CD4-positive, CD25-positive, alpha-beta regulatory T cell (primary cell): ENCODE measurements around the gene DDX1. TPM values are rescaled to one million over a fixed set of nuclear protein-coding genes. Genes with fewer than 3 reads are reported as not detected.
A peak's percentile ranks its signal among the peaks of the same experiment; 100 is the strongest.

Experiments used
- ATAC-seq, 2 donors: fragments of 150-1000 bp; cut with Tn5 transposase; one replicate each; pipeline ENCODE4 v1.10.0; 2021; ENCODE audit warnings: low read depth in 2 of 2, moderate number of reproducible peaks in 2 of 2, moderate library complexity in 1 of 2
- DNase-seq, 3 donors: peaks; one replicate each; pipeline versions ENCODE4 v3.0.0 to v3.0.0-alpha.2; 2012 to 2022; ENCODE audit warnings: mixed read lengths in 1 of 3
- H3K27ac ChIP-seq: one replicate; pipeline ENCODE4 v1.7.0; 2013; ENCODE audit warnings: mild to moderate bottlenecking, low read length; ENCODE audit not compliant: insufficient read depth, poor library complexity, severe bottlenecking
- H3K27me3 ChIP-seq: one replicate; pipeline ENCODE4 v1.7.0; 2013; ENCODE audit warnings: low read length; ENCODE audit not compliant: control insufficient read depth, insufficient read depth
- H3K36me3 ChIP-seq: one replicate; pipeline ENCODE4 v1.7.0; 2013; ENCODE audit warnings: mild to moderate bottlenecking, low read length, moderate library complexity; ENCODE audit not compliant: control insufficient read depth, insufficient read depth
- H3K4me1 ChIP-seq: 2 replicates; pipeline ENCODE4 v1.7.0; 2013; ENCODE audit warnings: mild to moderate bottlenecking, low read length; ENCODE audit not compliant: insufficient read depth, control insufficient read depth, poor library complexity, severe bottlenecking
- H3K4me3 ChIP-seq: one replicate; pipeline ENCODE4 v1.7.0; 2013; ENCODE audit warnings: low read depth, mild to moderate bottlenecking, low read length, moderate library complexity
- H3K9me3 ChIP-seq, 2 experiments: 1 replicate in 1 of 2; 2 replicates in 1 of 2; pipeline ENCODE4 v1.7.0; 2013; ENCODE audit warnings: low read length in 2 of 2, mild to moderate bottlenecking in 1 of 2, moderate library complexity in 1 of 2; ENCODE audit not compliant: control insufficient read depth in 2 of 2
- H3K27ac Mint-ChIP-seq, 3 donors: one replicate each; pipeline ENCODE4 v1.8.0; 2020 to 2022; ENCODE audit warnings: mild to moderate bottlenecking in 3 of 3, mixed read lengths in 3 of 3, moderate library complexity in 2 of 3
- H3K27me3 Mint-ChIP-seq: one replicate; pipeline ENCODE4 v1.8.0; 2022; ENCODE audit warnings: mild to moderate bottlenecking, mixed read lengths
- H3K36me3 Mint-ChIP-seq: one replicate; pipeline ENCODE4 v1.8.0; 2020; ENCODE audit warnings: mixed read lengths
- H3K4me1 Mint-ChIP-seq, 4 donors: one replicate each; pipeline ENCODE4 v1.8.0; 2020 to 2022; ENCODE audit warnings: mixed read lengths in 4 of 4, mild to moderate bottlenecking in 1 of 4
- H3K4me3 Mint-ChIP-seq, 4 donors: one replicate each; pipeline ENCODE4 v1.8.0; 2020 to 2022; ENCODE audit warnings: mild to moderate bottlenecking in 4 of 4, mixed read lengths in 4 of 4, moderate library complexity in 3 of 4
- H3K9me3 Mint-ChIP-seq, 7 donors: one replicate each; pipeline ENCODE4 v1.8.0; 2020 to 2022; ENCODE audit warnings: mixed read lengths in 7 of 7, mild to moderate bottlenecking in 3 of 7, moderate library complexity in 2 of 7
- polyA plus RNA-seq, 4 donors: library from polyadenylated mRNA; unstranded; fragments of 300-500 nt; fragmentation: Illumina TruSeq; gene quantifications; one replicate each; pipeline ENCODE4 v1.2.3, GENCODE V29; 2021
- total RNA-seq: library from RNA; stranded (reverse); gene quantifications from one replicate; pipeline ENCODE4 v1.2.3, GENCODE V29; 2022

DDX1 gene
- total and polyA plus RNA-seq, 5 donors from 2014 or later: 34.2 to 48.6 (median 41.7) TPM

DNA sequence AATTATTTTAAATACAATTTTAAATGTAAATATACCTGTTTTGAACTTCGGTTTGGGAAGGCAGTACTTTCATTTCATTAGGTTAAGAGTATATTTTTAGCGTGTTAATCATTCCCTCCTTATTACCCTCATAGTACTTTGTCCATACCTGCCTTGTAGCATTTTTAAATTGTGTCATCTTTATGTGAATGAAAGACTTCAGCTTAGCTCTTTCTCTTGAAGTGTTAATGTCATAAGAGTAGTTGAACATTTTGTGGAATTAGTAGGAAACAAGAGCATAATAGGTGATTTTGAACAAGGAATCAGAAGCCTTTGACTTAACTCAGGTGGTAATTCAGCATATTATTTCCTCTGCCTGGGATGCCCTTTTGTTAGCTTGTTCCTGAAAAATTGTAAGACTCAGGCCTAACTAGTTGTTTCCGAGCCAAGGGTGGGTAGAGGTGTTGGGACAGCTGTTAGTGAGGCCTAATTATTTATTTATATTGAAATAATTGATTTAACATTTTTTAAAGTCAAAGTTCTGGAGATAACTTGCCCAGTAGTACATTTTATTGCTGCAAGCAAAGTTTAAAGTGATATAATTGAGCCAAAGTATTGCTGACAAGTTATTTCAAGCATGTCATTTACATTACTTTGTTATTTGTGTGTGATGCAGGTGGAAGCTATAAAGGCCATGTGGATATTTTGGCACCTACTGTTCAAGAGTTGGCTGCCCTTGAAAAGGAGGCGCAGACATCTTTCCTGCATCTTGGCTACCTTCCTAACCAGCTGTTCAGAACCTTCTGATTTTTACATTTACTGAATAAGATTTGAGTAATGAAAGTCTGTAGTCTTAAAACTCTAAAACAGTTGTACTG lies 38.7 kb downstream of the DDX1 start:
- Mint-ChIP-seq H3K27ac (no peak overlapping the region), H3K4me3 (no peak overlapping the region), H3K36me3 (peaks cover 50% of the 10 kb centered on the region), H3K4me1 (peaks cover 0 to 5% (median 2%) of the 10 kb centered on the region in 4 donors), H3K9me3 (no peaks in the 10 kb centered on the region), H3K27me3 (no peaks in the 10 kb centered on the region)
- no peaks in the 10 kb centered on the region for H3K9me3 ChIP-seq
- H3K27me3 ChIP-seq: no peaks in the 10 kb centered on the region
- no peaks in the 10 kb centered on the region for H3K4me1 ChIP-seq
- H3K27ac ChIP-seq: no peak overlapping the region
- H3K36me3 ChIP-seq: peaks cover 97% of the 10 kb centered on the region
- no peak for ATAC-seq
- DNase-seq: no peak
- no peak overlapping the region for H3K4me3 ChIP-seq

DNA sequence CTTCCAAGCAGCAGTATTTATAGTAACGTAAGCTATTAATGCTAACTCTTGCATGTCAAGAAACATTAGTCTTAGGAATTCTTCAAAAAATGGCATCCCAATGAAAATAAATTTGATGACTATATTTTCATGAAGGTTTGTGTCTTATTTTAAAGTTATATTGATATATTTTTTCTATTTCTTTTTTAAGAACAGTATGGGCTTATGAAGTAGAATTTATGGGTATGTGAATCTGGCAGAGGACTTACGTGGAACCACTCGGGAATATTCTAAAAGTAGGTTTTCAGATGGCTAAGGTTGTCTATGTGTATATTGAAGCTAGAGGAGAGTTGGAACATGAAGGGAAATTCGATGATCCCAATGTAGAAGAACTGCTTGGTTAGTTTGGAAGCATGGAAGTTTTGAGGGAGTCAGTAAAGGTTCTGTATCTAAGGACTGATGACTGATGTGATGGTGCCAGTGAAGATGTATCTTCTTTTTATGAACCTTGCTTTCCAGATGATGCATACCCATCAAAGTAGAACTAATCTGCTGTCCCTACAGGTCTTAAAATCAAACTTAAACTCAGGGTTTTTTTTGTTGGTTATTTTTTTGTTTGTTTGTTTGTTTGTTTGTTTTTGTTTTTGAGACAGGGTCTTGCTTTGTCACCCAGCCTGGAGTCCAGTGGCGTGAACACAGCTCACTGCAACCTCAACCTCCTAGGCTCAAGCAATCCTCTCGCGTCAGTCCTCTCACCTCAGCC lies 39.5 kb downstream of the DDX1 start:
- Histone ChIP-seq H3K36me3 (peaks cover 95% of the 10 kb centered on the region), H3K9me3 (no peaks in the 10 kb centered on the region), H3K4me1 (no peaks in the 10 kb centered on the region), H3K4me3 (no peak overlapping the region), H3K27ac (no peak overlapping the region), H3K27me3 (no peaks in the 10 kb centered on the region)
- peak overlapping the region in 1 of 3 donors; percentile 27 for H3K27ac Mint-ChIP-seq
- no peak overlapping the region for H3K4me3 Mint-ChIP-seq
- H3K4me1 Mint-ChIP-seq: peaks cover 0 to 5% (median 2%) of the 10 kb centered on the region in 4 donors
- no peaks in the 10 kb centered on the region for H3K9me3 Mint-ChIP-seq
- H3K36me3 Mint-ChIP-seq: peaks cover 47% of the 10 kb centered on the region
- H3K27me3 Mint-ChIP-seq: no peaks in the 10 kb centered on the region
- DNase-seq (no peak), ATAC-seq (no peak)

DNA sequence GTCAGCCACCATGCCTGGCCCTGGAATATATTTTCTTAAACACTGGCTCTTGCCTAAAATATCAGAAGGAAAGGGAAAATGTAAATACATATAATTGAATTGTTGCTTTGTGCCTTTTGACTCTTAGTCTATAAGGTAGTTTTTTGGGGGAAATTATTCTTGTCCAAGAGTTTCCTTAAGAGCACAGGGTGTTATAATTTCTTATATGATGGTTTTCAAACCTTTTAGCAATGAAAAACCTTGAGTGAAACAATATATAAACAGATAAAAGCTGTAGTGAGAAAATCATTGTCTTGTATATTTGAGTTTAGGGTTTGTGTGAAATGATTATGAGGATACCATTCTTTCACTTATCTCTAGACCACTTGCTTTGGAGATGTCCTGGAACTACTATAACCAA lies 40.2 kb downstream of the DDX1 start:
- Histone ChIP-seq H3K9me3 (no peaks in the 10 kb centered on the region), H3K27me3 (no peaks in the 10 kb centered on the region), H3K4me3 (no peak overlapping the region), H3K4me1 (no peaks in the 10 kb centered on the region), H3K36me3 (peaks cover 88% of the 10 kb centered on the region), H3K27ac (no peak overlapping the region)
- H3K4me1 Mint-ChIP-seq: peaks cover 0 to 5% (median 0%) of the 10 kb centered on the region in 4 donors
- H3K27ac Mint-ChIP-seq: no peak overlapping the region
- H3K27me3 Mint-ChIP-seq: no peaks in the 10 kb centered on the region
- no peak overlapping the region for H3K4me3 Mint-ChIP-seq
- no peaks in the 10 kb centered on the region for H3K9me3 Mint-ChIP-seq
- DNase-seq: no peak
- peaks cover 47% of the 10 kb centered on the region for H3K36me3 Mint-ChIP-seq
- no peak for ATAC-seq

DNA sequence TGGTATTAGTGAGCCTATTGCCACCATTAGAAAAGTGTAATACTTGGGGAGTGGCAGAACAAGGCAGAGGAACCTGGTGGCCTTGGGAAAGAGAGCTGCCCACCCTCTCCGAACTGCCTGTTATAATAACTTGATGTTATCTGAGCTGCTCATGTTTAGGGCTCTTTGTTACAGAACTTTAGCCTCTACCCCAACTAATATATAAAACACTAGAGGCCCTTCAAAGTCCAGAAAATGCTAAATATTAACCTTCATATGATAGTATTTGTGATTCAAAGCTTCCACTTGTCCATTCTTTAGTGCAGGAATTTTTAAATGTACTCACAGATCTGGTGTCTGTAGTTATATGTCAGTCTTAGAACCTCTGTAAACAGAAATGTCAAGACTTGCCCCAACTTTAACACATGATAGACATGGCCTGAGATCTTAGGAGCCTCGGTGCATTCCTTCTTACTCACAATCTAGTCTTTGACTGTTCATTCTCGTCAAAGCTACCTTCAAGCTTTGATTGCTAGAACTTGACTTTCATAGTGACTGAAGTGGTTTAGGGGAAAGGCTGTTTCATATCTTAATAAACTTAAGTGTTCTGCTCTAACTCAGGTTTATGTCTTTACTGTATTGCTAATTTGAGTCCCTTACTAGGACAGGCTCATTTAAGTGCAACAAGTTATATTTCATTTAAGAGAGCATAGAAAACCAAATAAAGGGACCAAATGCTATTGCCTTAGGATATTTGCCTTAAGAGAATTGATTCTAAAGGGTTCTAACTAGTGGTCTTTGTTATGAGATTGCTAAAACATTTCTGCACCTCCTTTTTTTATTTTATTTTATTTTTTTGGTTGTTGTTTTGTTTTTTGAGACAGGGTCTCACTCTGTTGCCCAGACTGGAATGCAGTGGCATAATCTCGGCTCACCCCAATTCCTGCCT lies 41.6 kb downstream of the DDX1 start:
- Mint-ChIP-seq H3K27me3 (no peaks in the 10 kb centered on the region), H3K4me3 (no peak overlapping the region), H3K27ac (peak overlapping the region in 2 of 3 donors; percentile 2 to 33), H3K9me3 (no peaks in the 10 kb centered on the region), H3K4me1 (peaks cover 0 to 6% (median 4%) of the 10 kb centered on the region in 4 donors), H3K36me3 (peaks cover 41% of the 10 kb centered on the region)
- DNase-seq (no peak), ATAC-seq (no peak)
- H3K27ac ChIP-seq: no peak overlapping the region
- peaks cover 73% of the 10 kb centered on the region for H3K36me3 ChIP-seq
- H3K4me3 ChIP-seq: no peak overlapping the region
- no peaks in the 10 kb centered on the region for H3K27me3 ChIP-seq
- H3K9me3 ChIP-seq: no peaks in the 10 kb centered on the region
- H3K4me1 ChIP-seq: no peaks in the 10 kb centered on the region

DNA sequence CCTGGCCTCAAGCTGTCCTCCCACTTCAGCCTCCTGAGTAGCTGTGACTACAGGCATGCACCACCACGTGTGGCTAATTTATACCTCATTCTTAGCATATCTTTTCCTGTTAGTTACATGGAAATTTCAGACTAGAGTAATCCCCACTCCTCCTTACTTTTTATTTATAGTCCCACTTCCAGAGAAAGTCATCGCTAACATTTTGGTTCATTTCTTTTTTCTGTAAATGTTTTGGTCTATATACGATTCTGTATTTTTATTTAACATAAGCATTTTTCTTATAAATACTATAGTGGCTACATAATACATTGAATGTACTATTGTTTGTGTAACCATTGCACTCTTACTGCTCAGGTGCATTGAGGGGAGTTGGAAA lies 42.3 kb downstream of the DDX1 start:
- Mint-ChIP-seq H3K36me3 (peaks cover 41% of the 10 kb centered on the region), H3K27ac (peak overlapping the region in 1 of 3 donors; percentile 3), H3K27me3 (no peaks in the 10 kb centered on the region), H3K9me3 (no peaks in the 10 kb centered on the region), H3K4me3 (no peak overlapping the region), H3K4me1 (peaks cover 0 to 6% (median 4%) of the 10 kb centered on the region in 4 donors)
- Histone ChIP-seq H3K27ac (no peak overlapping the region), H3K9me3 (no peaks in the 10 kb centered on the region), H3K4me3 (no peak overlapping the region), H3K4me1 (no peaks in the 10 kb centered on the region), H3K27me3 (no peaks in the 10 kb centered on the region), H3K36me3 (peaks cover 67% of the 10 kb centered on the region)
- DNase-seq (no peak), ATAC-seq (no peak)

DNA sequence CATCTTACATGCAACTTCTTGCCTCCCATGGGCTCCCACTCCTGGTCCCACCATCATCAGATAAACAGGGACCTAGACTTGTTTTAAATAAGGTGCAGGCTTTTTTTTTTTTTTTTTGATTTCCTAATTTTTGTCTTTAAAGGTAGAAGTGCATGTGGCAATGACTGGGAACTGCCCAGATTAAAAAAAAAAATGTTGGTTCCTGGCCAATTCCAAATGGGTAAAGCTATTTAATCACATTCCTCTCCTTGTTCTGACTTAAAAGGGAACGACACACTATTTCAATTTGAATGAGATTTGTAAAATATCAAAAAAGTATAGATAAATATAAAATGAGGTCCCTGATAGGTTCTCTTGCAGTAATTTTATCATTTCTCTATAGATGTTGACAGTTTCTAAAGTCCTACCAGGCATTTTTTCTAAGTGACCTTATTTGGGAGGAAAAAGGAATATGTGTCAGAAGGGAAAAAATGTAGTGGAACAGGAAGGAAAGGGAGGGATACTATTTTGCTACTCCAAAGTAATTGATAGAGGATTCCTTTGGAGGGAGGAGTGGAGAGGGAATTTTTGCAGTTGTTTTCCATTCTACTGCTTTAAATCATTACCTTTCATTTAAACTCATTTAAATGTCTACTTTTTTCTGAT lies 43.3 kb downstream of the DDX1 start:
- Histone ChIP-seq H3K27ac (no peak overlapping the region), H3K36me3 (peaks cover 59% of the 10 kb centered on the region), H3K4me3 (no peak overlapping the region), H3K4me1 (no peaks in the 10 kb centered on the region), H3K9me3 (no peaks in the 10 kb centered on the region), H3K27me3 (no peaks in the 10 kb centered on the region)
- Mint-ChIP-seq H3K27ac (peak overlapping the region; percentile 3 to 29 (median 21)), H3K36me3 (peaks cover 34% of the 10 kb centered on the region), H3K27me3 (no peaks in the 10 kb centered on the region), H3K9me3 (no peaks in the 10 kb centered on the region), H3K4me1 (peaks cover 0 to 6% (median 4%) of the 10 kb centered on the region in 4 donors), H3K4me3 (no peak overlapping the region)
- no peak for DNase-seq
- no peak for ATAC-seq
